Measurements from ENCODE around the gene FAAP20.

DNA sequence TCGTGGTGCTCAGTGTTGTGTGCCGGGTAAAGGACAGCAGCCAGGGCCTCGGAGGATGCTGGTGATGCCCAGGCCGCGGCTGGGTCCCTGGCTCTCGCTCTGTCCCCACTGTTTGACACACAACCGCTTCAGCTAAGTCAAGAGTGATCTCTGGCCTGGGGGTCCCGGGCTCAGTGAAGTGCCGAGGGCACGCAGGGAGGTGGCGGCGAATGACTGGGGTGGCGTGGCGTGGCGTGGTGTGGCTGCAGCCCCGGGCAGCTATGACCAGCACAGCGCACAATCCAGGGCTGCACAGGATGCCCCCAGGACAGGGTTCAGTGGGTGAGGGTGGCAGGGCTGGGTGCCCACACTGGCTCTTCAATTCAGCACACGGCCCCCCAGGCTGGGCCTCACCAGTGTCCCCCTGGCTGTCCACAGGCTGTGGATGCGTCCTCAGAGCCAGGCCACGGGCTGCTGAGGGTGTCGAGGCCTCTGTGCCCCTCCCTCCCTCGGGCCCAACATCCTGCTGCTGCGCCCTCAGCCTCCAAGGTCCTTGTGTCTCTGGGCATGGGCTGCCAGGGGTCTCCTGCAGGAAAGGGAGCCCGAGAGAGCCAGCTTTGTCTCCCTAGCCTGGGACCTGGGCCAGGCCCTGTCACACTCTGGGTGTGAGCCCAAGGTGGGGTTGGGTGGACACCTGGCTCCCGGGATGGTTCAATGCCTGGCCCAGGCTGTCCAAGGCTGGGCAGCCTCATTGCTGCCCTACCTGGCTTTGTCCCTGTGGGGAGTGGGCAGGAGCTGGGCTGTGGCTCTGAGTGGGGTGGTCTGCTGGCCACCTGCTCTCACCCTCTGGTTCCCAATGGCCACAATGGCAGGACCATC is 21.6 kb upstream of the FAAP20 start:
- TF ChIP-seq, protein P1, sequence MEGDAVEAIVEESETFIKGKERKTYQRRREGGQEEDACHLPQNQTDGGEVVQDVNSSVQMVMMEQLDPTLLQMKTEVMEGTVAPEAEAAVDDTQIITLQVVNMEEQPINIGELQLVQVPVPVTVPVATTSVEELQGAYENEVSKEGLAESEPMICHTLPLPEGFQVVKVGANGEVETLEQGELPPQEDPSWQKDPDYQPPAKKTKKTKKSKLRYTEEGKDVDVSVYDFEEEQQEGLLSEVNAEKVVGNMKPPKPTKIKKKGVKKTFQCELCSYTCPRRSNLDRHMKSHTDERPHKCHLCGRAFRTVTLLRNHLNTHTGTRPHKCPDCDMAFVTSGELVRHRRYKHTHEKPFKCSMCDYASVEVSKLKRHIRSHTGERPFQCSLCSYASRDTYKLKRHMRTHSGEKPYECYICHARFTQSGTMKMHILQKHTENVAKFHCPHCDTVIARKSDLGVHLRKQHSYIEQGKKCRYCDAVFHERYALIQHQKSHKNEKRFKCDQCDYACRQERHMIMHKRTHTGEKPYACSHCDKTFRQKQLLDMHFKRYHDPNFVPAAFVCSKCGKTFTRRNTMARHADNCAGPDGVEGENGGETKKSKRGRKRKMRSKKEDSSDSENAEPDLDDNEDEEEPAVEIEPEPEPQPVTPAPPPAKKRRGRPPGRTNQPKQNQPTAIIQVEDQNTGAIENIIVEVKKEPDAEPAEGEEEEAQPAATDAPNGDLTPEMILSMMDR (IDR thresholded peaks at IDR 0.05; ENCODE audit: poor library complexity, severe bottlenecking), result no peak
- no peak for TF ChIP-seq EZH2 (IDR thresholded peaks at IDR 0.05; ENCODE audit: borderline replicate concordance, insufficient read depth, low read length, poor library complexity, severe bottlenecking)
